ENCODE data around the gene KANSL3.
"Not testable (repeated sequence)": the region's sequence is repeated elsewhere in the genome, so short reads cannot be mapped to it uniquely, and the experiment has no call there.

Gene KANSL3

GRCh38 chr2:96564026-96564425, 74.1 kb downstream of the KANSL3 start:
- TF ChIP-seq LEF1 (IDR thresholded peaks at IDR 0.05; ENCODE audit: borderline replicate concordance), result no peak
- TF ChIP-seq ARNT (IDR thresholded peaks at IDR 0.05), result no peak
- no peak for TF ChIP-seq SP1 (IDR thresholded peaks at IDR 0.05)
- TF ChIP-seq SUZ12 (IDR thresholded peaks at IDR 0.05), result no peak
- TF ChIP-seq ELF4 (IDR thresholded peaks at IDR 0.05), result no peak
- POLR2A ChIA-PET, result no interaction called here
- CTCF ChIA-PET, result no interaction called here
- no peak for DNase-seq (ENCODE audit: extremely low spot score)

GRCh38 chr2:96558485-96558884, 79.6 kb downstream of the KANSL3 start:
- CTCF ChIA-PET, result interaction anchor here (0.6 kb wide), 1 partner anchor 249 kb away, joined by 3 read pairs; no protein-coding TSS in a partner anchor

GRCh38 chr2:96558061-96558460, 80.1 kb downstream of the KANSL3 start:
- CTCF ChIA-PET, result interaction anchor here (0.8 to 1.4 kb wide), 2 partner anchors 11 to 49 kb away, joined by 3 read pairs; no protein-coding TSS in a partner anchor
- no peak for DNase-seq (ENCODE audit: extremely low spot score)
- TF ChIP-seq PKNOX1 (IDR thresholded peaks at IDR 0.05) (no peak), FOXK2 (IDR thresholded peaks at IDR 0.05) (no peak), FOXM1 (IDR thresholded peaks at IDR 0.05; ENCODE audit: borderline replicate concordance) (no peak), L3MBTL2 (conservative IDR thresholded peaks at IDR 0.05) (no peak), ELF4 (IDR thresholded peaks at IDR 0.05) (no peak), HDGF (IDR thresholded peaks at IDR 0.05; ENCODE audit: borderline replicate concordance) (no peak), ZNF384 (IDR thresholded peaks at IDR 0.05) (no peak), FOXA1 (IDR thresholded peaks at IDR 0.05) (no peak), NFRKB (IDR thresholded peaks at IDR 0.05) (no peak), SP1 (IDR thresholded peaks at IDR 0.05) (no peak), SUZ12 (IDR thresholded peaks at IDR 0.05) (no peak)
- POLR2A ChIA-PET, result no interaction called here

More at GRCh38 chr2:96558485-96558884, 79.6 kb downstream of the KANSL3 start:
- no peak for TF ChIP-seq SUZ12 (IDR thresholded peaks at IDR 0.05)
- TF ChIP-seq ARNT (IDR thresholded peaks at IDR 0.05), result no peak
- no peak for TF ChIP-seq PKNOX1 (IDR thresholded peaks at IDR 0.05)
- no peak for TF ChIP-seq FOXK2 (IDR thresholded peaks at IDR 0.05)
- TF ChIP-seq TARDBP (IDR thresholded peaks at IDR 0.05), result no peak
- TF ChIP-seq FOXM1 (IDR thresholded peaks at IDR 0.05; ENCODE audit: borderline replicate concordance), result no peak
- no peak for TF ChIP-seq LEF1 (IDR thresholded peaks at IDR 0.05; ENCODE audit: borderline replicate concordance)
- no peak for TF ChIP-seq ZNF384 (IDR thresholded peaks at IDR 0.05)
- TF ChIP-seq NFRKB (IDR thresholded peaks at IDR 0.05), result no peak
- TF ChIP-seq L3MBTL2 (conservative IDR thresholded peaks at IDR 0.05), result no peak
- no peak for TF ChIP-seq HDGF (IDR thresholded peaks at IDR 0.05; ENCODE audit: borderline replicate concordance)
- no peak for TF ChIP-seq BHLHE40 (IDR thresholded peaks at IDR 0.05; ENCODE audit: borderline replicate concordance)
- TF ChIP-seq SP1 (IDR thresholded peaks at IDR 0.05), result no peak
- POLR2A ChIA-PET, result no interaction called here
- DNase-seq (ENCODE audit: extremely low spot score), result no peak

- POLR2A ChIA-PET, result interaction anchor here (0.6 kb wide), 1 partner anchor 203 kb away, joined by 3 read pairs; no protein-coding TSS in a partner anchor
- DNase-seq (ENCODE audit: extremely low spot score), result not testable (repeated sequence)
- CTCF ChIA-PET, result interaction anchor here (0.6 to 1.4 kb wide), 4 partner anchors 10 to 125 kb away, joined by 3 read pairs; no protein-coding TSS in a partner anchor
Measured at GRCh38 chr2:96557421-96557820, 80.7 kb downstream of the KANSL3 start.

- CTCF ChIA-PET, result interaction anchor here (1.0 to 1.4 kb wide), 2 partner anchors 9 to 23 kb away, joined by 3 read pairs; no protein-coding TSS in a partner anchor
- POLR2A ChIA-PET, result interaction anchor here (0.6 kb wide), 1 partner anchor 203 kb away, joined by 3 read pairs; no protein-coding TSS in a partner anchor
- DNase-seq (ENCODE audit: extremely low spot score), result no peak
- TF ChIP-seq CTBP1 (IDR thresholded peaks at IDR 0.05; ENCODE audit: borderline replicate concordance) (no peak), SP1 (IDR thresholded peaks at IDR 0.05) (no peak), BHLHE40 (IDR thresholded peaks at IDR 0.05; ENCODE audit: borderline replicate concordance) (no peak), ZNF384 (IDR thresholded peaks at IDR 0.05) (no peak), TARDBP (IDR thresholded peaks at IDR 0.05) (no peak), FOXA1 (IDR thresholded peaks at IDR 0.05) (no peak), LEF1 (IDR thresholded peaks at IDR 0.05; ENCODE audit: borderline replicate concordance) (no peak), FOXM1 (IDR thresholded peaks at IDR 0.05; ENCODE audit: borderline replicate concordance) (no peak), L3MBTL2 (conservative IDR thresholded peaks at IDR 0.05) (no peak), PKNOX1 (IDR thresholded peaks at IDR 0.05) (no peak; the same call in 1 of the 2 replicates), FOXK2 (IDR thresholded peaks at IDR 0.05) (no peak), SUZ12 (IDR thresholded peaks at IDR 0.05) (no peak), ARNT (IDR thresholded peaks at IDR 0.05) (no peak), ELF4 (IDR thresholded peaks at IDR 0.05) (no peak), HDGF (IDR thresholded peaks at IDR 0.05; ENCODE audit: borderline replicate concordance) (no peak), NFRKB (IDR thresholded peaks at IDR 0.05) (no peak)
Measured at GRCh38 chr2:96556441-96557330, 81.4 kb downstream of the KANSL3 start.

DNA sequence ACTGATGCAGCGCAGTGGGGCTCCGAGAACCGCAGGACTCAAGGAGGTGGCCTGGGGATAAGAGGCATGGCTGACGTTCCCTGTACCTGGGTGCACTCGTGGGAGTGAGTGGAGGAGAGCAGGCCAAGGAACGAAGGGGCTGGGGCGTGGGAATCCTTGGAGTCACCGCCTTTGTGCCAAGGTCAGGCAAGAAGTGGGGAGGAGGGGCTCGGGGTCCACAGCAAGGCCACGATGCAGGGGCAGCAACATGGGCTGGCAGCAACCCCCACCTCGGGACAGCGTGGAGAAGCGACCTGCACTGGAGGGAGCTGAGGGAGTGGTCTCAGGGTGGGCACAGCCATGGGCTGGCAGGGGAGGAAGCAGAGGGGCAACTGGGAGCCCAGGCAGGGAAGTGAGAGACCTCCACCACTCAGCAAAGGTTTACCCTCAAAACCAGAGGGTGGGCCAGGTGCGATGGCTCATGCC, 82.9 kb downstream of the KANSL3 start:
- POLR2A ChIA-PET, result no interaction called here
- TF ChIP-seq FOXM1 (IDR thresholded peaks at IDR 0.05; ENCODE audit: borderline replicate concordance), result no peak
- no peak for TF ChIP-seq NFRKB (IDR thresholded peaks at IDR 0.05)
- no peak for TF ChIP-seq LEF1 (IDR thresholded peaks at IDR 0.05; ENCODE audit: borderline replicate concordance)
- TF ChIP-seq FOXA1 (IDR thresholded peaks at IDR 0.05), result no peak
- TF ChIP-seq ARNT (IDR thresholded peaks at IDR 0.05), result no peak
- TF ChIP-seq PKNOX1 (IDR thresholded peaks at IDR 0.05), result no peak
- no peak for TF ChIP-seq ELF4 (IDR thresholded peaks at IDR 0.05)
- no peak for TF ChIP-seq L3MBTL2 (conservative IDR thresholded peaks at IDR 0.05)
- TF ChIP-seq ZNF384 (IDR thresholded peaks at IDR 0.05), result no peak
- TF ChIP-seq SUZ12 (IDR thresholded peaks at IDR 0.05), result no peak
- no peak for TF ChIP-seq CTBP1 (IDR thresholded peaks at IDR 0.05; ENCODE audit: borderline replicate concordance)
- TF ChIP-seq HDGF (IDR thresholded peaks at IDR 0.05; ENCODE audit: borderline replicate concordance), result no peak
- TF ChIP-seq BHLHE40 (IDR thresholded peaks at IDR 0.05; ENCODE audit: borderline replicate concordance), result no peak
- no peak for TF ChIP-seq FOXK2 (IDR thresholded peaks at IDR 0.05)
- CTCF ChIA-PET, result interaction anchor here (0.9 to 1.4 kb wide), 3 partner anchors 17 to 88 kb away, joined by 3 to 13 read pairs (median 10); partner anchors contain the start of gene ARID5A
- no peak for DNase-seq (ENCODE audit: extremely low spot score)

Data from HEK293T (cell line).